Measurements from ENCODE around the gene ALG9.

The ALG9 gene

GRCh38 chr11:111879637-111879960 lies 8.2 kb upstream of the ALG9 start:
- no peak for DNase-seq

GRCh38 chr11:111878849-111879636 lies 7.7 kb upstream of the ALG9 start, which contains the start of the genes CFAP68 and FDXACB1:
Gene CFAP68, plus strand, starts transcription at chr11:111879541. Its CDS starts 20 bp downstream, at chr11:111879561.
Gene FDXACB1, minus strand, starts transcription at chr11:111879165. Its CDS starts 33 bp downstream, at chr11:111879132.
- DNase-seq: peak; percentile 99

- no peak for DNase-seq
Observed at GRCh38 chr11:111878385-111878848, 7.0 kb upstream of the ALG9 start.

GRCh38 chr11:111871693-111872161 lies 346 bp upstream of the ALG9 start:
- no peak for DNase-seq

- DNase-seq: no peak
Observed at GRCh38 chr11:111870522-111870885, 877 bp downstream of the ALG9 start.

GRCh38 chr11:111870113-111870512 lies 1.3 kb downstream of the ALG9 start:
- no peak for DNase-seq

GRCh38 chr11:111860257-111860656 lies 11.1 kb downstream of the ALG9 start:
- DNase-seq: no peak

- DNase-seq: no peak
Observed at GRCh38 chr11:111855506-111855905, 15.9 kb downstream of the ALG9 start.

GRCh38 chr11:111852103-111852502 lies 19.3 kb downstream of the ALG9 start:
- DNase-seq: no peak

- no peak for DNase-seq
Observed at GRCh38 chr11:111851636-111852035, 19.7 kb downstream of the ALG9 start.

- DNase-seq: no peak
Observed at GRCh38 chr11:111851067-111851466, 20.3 kb downstream of the ALG9 start.

- DNase-seq: no peak
Observed at GRCh38 chr11:111849631-111850030, 21.8 kb downstream of the ALG9 start.

- DNase-seq: no peak
Observed at GRCh38 chr11:111846636-111847035, 24.7 kb downstream of the ALG9 start.

- DNase-seq: no peak
Observed at GRCh38 chr11:111846063-111846462, 25.3 kb downstream of the ALG9 start.

GRCh38 chr11:111845276-111846028 lies 25.9 kb downstream of the ALG9 start:
- no peak for DNase-seq

- DNase-seq: no peak
Observed at GRCh38 chr11:111843661-111844060, 27.7 kb downstream of the ALG9 start.

GRCh38 chr11:111841370-111842053 lies 29.9 kb downstream of the ALG9 start:
- peak; percentile 50 for DNase-seq

GRCh38 chr11:111840143-111840542 lies 31.2 kb downstream of the ALG9 start:
- DNase-seq: no peak

- no peak for DNase-seq
Observed at GRCh38 chr11:111838054-111838453, 33.3 kb downstream of the ALG9 start.

- no peak for DNase-seq
Observed at GRCh38 chr11:111837366-111837891, 34.0 kb downstream of the ALG9 start.

- no peak for DNase-seq
Observed at GRCh38 chr11:111836721-111837120, 34.7 kb downstream of the ALG9 start.

GRCh38 chr11:111836162-111836561 lies 35.2 kb downstream of the ALG9 start:
- no peak for DNase-seq

- DNase-seq: no peak
Observed at GRCh38 chr11:111835665-111836064, 35.7 kb downstream of the ALG9 start.

Measured in NCI-H774 (cell line).